H1 (cell line): Measurements from ENCODE around the gene BARX2. TPM values are rescaled to one million over a fixed set of nuclear protein-coding genes. Genes with fewer than 3 reads are reported as not detected.

ENCODE experiments used
- BACH1 ChIP-seq: IDR thresholded peaks from 2 replicates; pipeline ENCODE4 v1.6.1; 2012; ENCODE audit warnings: low read length, improper control_type of control experiment
- HDAC6 ChIP-seq: IDR thresholded peaks from one replicate; pipeline ENCODE4 v1.7.1; 2012; ENCODE audit warnings: low read depth, mild to moderate bottlenecking, inconsistent platforms, low read length, moderate library complexity
- JUN ChIP-seq: IDR thresholded peaks from 2 replicates; pipeline ENCODE4 v1.6.1; 2011; ENCODE audit warnings: low read depth, mild to moderate bottlenecking, improper control_type of control experiment, low read length
- TAF7 ChIP-seq: optimal IDR thresholded peaks from 2 replicates; pipeline ENCODE3; 2011; ENCODE audit warnings: low read depth, mild to moderate bottlenecking, inconsistent platforms, low read length, moderate library complexity, borderline replicate concordance
- polyA plus RNA-seq, 7 experiments: library from polyadenylated mRNA; depleted of rRNA in 3 of 7; stranded (reverse) in 5 of 7; unstranded in 2 of 7; fragments of >200 nt in 5 of 7; fragments of 200-250 nt in 2 of 7; gene quantifications; 1 replicate in 5 of 7; 2 replicates in 1 of 7; 4 replicates in 1 of 7; pipeline versions ENCODE4 v1.2.1 to v1.2.3, GENCODE V29; 2011 to 2013; ENCODE audit warnings: missing spikeins in 2 of 7, mixed read lengths in 2 of 7
- total RNA-seq: library from RNA; stranded (reverse); fragmentation: NEBNext Ultra II Directional; extraction: Animal tissue kit (Norgen Biotek cat#: 25700); gene quantifications from 2 replicates; pipeline ENCODE4 v1.2.1, GENCODE V29; 2021
- TF ChIP-seq, protein P1 (sequence below): IDR thresholded peaks from 2 replicates; pipeline ENCODE4 v1.6.1; 2011; ENCODE audit warnings: low read depth, mild to moderate bottlenecking, low read length; ENCODE audit not compliant: insufficient read depth
- TF ChIP-seq, protein P2 (sequence below): IDR thresholded peaks from 2 replicates; pipeline ENCODE4 v1.6.1; 2011; ENCODE audit warnings: low read length, improper control_type of control experiment

The BARX2 gene
- total and polyA plus RNA-seq, 2 of the 8 experiments (the other 6 are each of a cell fraction or from before 2014, with no cell fraction given) = not detected

DNA sequence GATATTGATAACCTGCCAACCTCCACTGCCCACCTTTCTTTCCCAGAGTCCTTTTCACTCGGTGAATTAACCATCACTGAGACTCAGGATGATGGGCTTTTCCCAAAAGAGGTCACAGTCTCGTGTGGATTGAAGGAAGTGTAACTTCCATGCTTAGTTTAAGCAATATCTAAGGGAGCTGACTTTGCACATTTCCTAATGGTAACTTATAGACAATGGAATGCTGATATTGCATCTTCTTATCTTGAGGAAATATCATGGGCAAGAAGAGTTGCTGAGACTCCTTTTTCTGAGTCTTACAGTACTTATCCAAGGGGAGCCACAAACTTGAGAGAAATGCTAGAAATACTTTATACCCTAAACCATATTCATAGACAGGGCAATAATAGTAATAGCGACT is 8.8 kb downstream of the BARX2 start (continued):
- no peak for TF ChIP-seq JUN
- TF ChIP-seq, protein P1, sequence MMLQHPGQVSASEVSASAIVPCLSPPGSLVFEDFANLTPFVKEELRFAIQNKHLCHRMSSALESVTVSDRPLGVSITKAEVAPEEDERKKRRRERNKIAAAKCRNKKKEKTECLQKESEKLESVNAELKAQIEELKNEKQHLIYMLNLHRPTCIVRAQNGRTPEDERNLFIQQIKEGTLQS = no peak
- TF ChIP-seq HDAC6 = no peak
- no peak for TF ChIP-seq BACH1
- TF ChIP-seq, protein P2, sequence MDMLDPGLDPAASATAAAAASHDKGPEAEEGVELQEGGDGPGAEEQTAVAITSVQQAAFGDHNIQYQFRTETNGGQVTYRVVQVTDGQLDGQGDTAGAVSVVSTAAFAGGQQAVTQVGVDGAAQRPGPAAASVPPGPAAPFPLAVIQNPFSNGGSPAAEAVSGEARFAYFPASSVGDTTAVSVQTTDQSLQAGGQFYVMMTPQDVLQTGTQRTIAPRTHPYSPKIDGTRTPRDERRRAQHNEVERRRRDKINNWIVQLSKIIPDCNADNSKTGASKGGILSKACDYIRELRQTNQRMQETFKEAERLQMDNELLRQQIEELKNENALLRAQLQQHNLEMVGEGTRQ = no peak
- TF ChIP-seq TAF7 = no peak
- TF ChIP-seq, all 59 proteins: peak for 0
